SK-N-MC (cell line): ENCODE results near the gene RFLNA.

Experiments used
- DNase-seq: peaks from one replicate; pipeline ENCODE4 v3.0.0-alpha.2; 2011; ENCODE audit warnings: low read depth, low spot score
- H3K27ac ChIP-seq: fragments of 200-600 bp; sonication (generic); 2 replicates; pipeline ENCODE4 v1.5.1; 2016; ENCODE audit warnings: mixed run types
- H3K36me3 ChIP-seq: fragments of 200-600 bp; sonication (generic); 2 replicates; pipeline ENCODE4 v1.6.1; 2017; ENCODE audit warnings: antibody characterized with exemption, low read length, mixed read lengths; ENCODE audit not compliant: insufficient read depth
- H3K4me3 ChIP-seq: fragments of 200-600 bp; sonication (generic); 2 replicates; pipeline ENCODE4 v1.5.1; 2016
- H3K9ac ChIP-seq: fragments of 200-600 bp; sonication (generic); 2 replicates; pipeline ENCODE4 v1.8.0; 2017; ENCODE audit warnings: mixed run types, mixed read lengths; ENCODE audit not compliant: insufficient read length
- H3K9me3 ChIP-seq: fragments of 200-600 bp; sonication (generic); 2 replicates; pipeline ENCODE4 v1.6.1; 2017; ENCODE audit warnings: low read depth, mild to moderate bottlenecking, antibody characterized with exemption, low read length, moderate library complexity, mixed read lengths
- EZH2 ChIP-seq: fragments of 200-600 bp; sonication (generic); IDR thresholded peaks from one replicate; pipeline ENCODE4 v1.6.1; 2017; ENCODE audit warnings: antibody characterized with exemption
- FOXP2 ChIP-seq: optimal IDR thresholded peaks from 2 replicates; pipeline ENCODE3; 2011; ENCODE audit warnings: mild to moderate bottlenecking, moderate library complexity; ENCODE audit not compliant: insufficient read depth; ENCODE audit errors: extremely low read length, control extremely low read depth
- POLR2AphosphoS5 ChIP-seq: IDR thresholded peaks from 2 replicates; pipeline ENCODE4 v1.6.1; 2012; ENCODE audit warnings: mild to moderate bottlenecking, low read depth, low read length, borderline replicate concordance

Gene RFLNA

GRCh38 chr12:124323771-124324530 is 29.1 kb downstream of the RFLNA start:
- Histone ChIP-seq H3K27ac (no peak overlapping the region), H3K9me3 (no peaks in the 10 kb centered on the region), H3K4me3 (no peak overlapping the region), H3K9ac (no peak overlapping the region), H3K36me3 (peaks cover 26% of the 10 kb centered on the region)
- no peak for DNase-seq
- TF ChIP-seq POLR2AphosphoS5 = no peak
- no peak for TF ChIP-seq EZH2
- TF ChIP-seq FOXP2 = no peak

GRCh38 chr12:124324803-124325705 is 30.2 kb downstream of the RFLNA start:
- Histone ChIP-seq H3K9ac (no peak overlapping the region), H3K27ac (no peak overlapping the region), H3K36me3 (peaks cover 26% of the 10 kb centered on the region), H3K9me3 (no peaks in the 10 kb centered on the region), H3K4me3 (no peak overlapping the region)
- TF ChIP-seq POLR2AphosphoS5 (no peak), FOXP2 (no peak), EZH2 (no peak)
- DNase-seq = no peak

DNA sequence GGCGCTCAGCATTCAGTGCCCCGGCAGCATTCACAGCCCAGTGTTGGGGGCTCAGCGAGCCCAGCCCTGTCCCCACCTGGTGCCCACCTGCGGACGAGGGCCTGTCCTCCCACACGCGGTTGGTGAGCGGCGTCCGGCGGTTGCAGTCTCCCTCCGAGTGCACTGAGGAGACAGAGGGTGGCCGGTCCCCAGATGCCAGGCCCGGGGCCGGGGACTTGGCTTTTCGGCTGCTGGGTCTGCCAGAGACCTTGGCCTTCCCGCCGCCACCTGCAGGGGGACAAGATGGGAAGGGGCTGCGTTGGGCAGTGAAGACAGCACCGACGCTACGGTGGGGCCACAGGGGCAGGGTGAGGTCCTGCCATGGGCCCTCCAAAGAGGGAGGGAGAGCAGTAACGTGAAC is 31.2 kb downstream of the RFLNA start:
- H3K9ac ChIP-seq = no peak overlapping the region
- no peaks in the 10 kb centered on the region for H3K9me3 ChIP-seq
- TF ChIP-seq EZH2 = no peak
- TF ChIP-seq POLR2AphosphoS5 = no peak
- no peak for TF ChIP-seq FOXP2
- no peak for DNase-seq
- H3K27ac ChIP-seq = no peak overlapping the region
- peaks cover 26% of the 10 kb centered on the region for H3K36me3 ChIP-seq
- H3K4me3 ChIP-seq = no peak overlapping the region

GRCh38 chr12:124326871-124327270 is 32.0 kb downstream of the RFLNA start:
- no peak overlapping the region for H3K4me3 ChIP-seq
- H3K9ac ChIP-seq = no peak overlapping the region
- DNase-seq = no peak
- no peaks in the 10 kb centered on the region for H3K9me3 ChIP-seq
- no peak overlapping the region for H3K27ac ChIP-seq
- no peak for TF ChIP-seq FOXP2
- no peak for TF ChIP-seq EZH2
- no peak for TF ChIP-seq POLR2AphosphoS5
- peaks cover 26% of the 10 kb centered on the region for H3K36me3 ChIP-seq

DNA sequence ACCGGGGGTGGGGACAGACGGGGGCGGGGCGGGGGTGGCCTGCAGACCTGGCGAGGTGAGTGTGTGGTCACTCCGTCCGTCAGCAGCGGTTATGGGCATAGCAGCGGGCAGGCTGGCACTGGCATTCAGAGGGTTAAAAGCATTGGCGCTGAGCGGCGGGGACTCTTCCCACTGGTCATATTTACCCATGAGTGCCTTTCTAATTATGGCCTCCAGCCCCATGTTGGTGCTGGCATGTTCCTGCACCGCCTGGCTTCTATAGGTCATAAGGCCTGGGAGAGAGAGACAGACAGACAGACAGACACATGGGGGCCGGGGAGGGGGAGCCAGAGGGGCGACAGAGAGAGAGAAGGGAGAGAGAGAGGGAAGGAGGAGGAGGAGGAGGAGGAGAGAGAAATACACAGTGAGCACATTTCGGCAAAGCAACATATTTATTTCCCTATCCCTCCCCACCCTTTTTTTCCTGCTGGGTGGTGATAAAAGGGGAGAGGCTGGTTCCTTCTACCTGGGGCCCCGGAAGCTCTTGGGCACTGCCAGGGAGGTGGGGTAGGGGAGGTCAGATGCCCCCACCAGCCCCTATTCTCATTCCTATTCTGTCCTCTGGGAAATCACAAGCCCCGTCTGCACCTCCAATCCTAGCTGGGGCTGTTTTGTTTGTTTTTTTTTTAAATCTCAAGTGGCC is 32.6 kb downstream of the RFLNA start:
- H3K4me3 ChIP-seq = no peak overlapping the region
- no peak overlapping the region for H3K9ac ChIP-seq
- peaks cover 33% of the 10 kb centered on the region for H3K36me3 ChIP-seq
- TF ChIP-seq POLR2AphosphoS5 (no peak), EZH2 (no peak), FOXP2 (no peak)
- H3K27ac ChIP-seq = no peak overlapping the region
- H3K9me3 ChIP-seq = no peaks in the 10 kb centered on the region
- DNase-seq = no peak

GRCh38 chr12:124328116-124328515 is 33.2 kb downstream of the RFLNA start:
- Histone ChIP-seq H3K36me3 (peaks cover 33% of the 10 kb centered on the region), H3K4me3 (no peak overlapping the region), H3K9me3 (no peaks in the 10 kb centered on the region), H3K9ac (no peak overlapping the region), H3K27ac (no peak overlapping the region)
- no peak for TF ChIP-seq FOXP2
- TF ChIP-seq POLR2AphosphoS5 = no peak
- TF ChIP-seq EZH2 = no peak
- no peak for DNase-seq

- Histone ChIP-seq H3K36me3 (peaks cover 30% of the 10 kb centered on the region), H3K27ac (no peak overlapping the region), H3K9me3 (no peaks in the 10 kb centered on the region), H3K4me3 (no peak overlapping the region), H3K9ac (no peak overlapping the region)
- DNase-seq = no peak
- TF ChIP-seq POLR2AphosphoS5 = no peak
- no peak for TF ChIP-seq FOXP2
- no peak for TF ChIP-seq EZH2
These were observed 33.7 kb downstream of the RFLNA start for GRCh38 chr12:124328636-124329035.

DNA sequence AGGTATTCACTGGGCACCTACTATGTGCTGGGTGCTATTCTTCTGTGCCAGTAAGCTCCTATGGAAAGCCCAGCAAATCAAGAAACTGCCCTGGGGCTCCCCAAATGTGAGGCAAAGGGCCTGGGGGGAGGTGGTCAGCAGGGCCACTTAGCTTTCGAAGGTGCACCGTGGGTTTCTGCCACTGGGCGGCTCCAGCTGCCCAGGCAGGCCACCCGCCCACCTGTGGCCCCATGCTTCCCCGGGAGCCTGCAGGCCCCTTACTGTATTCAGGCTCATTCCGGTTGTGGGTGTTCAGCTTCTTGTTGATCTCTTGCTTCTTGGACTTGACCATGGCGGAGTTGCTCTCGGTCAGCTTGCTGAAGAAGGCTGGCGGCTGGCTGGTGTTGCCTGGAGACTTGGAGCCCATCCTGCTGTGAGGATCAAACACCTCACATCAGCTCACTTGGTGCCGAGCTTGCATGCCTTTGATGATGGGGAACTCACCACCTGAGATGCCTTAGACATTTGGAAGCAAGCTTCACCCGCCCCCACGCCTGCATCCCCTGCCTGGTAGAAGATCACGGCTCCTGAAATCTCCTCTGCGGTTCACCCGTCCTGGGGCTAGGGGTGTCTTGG is 37.3 kb downstream of the RFLNA start:
- no peaks in the 10 kb centered on the region for H3K9me3 ChIP-seq
- no peak for DNase-seq
- TF ChIP-seq POLR2AphosphoS5 = no peak
- TF ChIP-seq FOXP2 = no peak
- TF ChIP-seq EZH2 = no peak
- H3K4me3 ChIP-seq = no peak overlapping the region
- peaks cover 33% of the 10 kb centered on the region for H3K36me3 ChIP-seq
- no peak overlapping the region for H3K27ac ChIP-seq
- H3K9ac ChIP-seq = no peak overlapping the region
